Measurements from ENCODE around the gene DGKA. TPM values are rescaled to one million over a fixed set of nuclear protein-coding genes. Genes with fewer than 3 reads are reported as not detected.
A peak's percentile ranks its signal among the peaks of the same experiment; 100 is the strongest.
"Not testable (repeated sequence)": the region's sequence is repeated elsewhere in the genome, so short reads cannot be mapped to it uniquely, and the experiment has no call there.

DGKA gene
- total RNA-seq, 1 donor from 2014 or later: 6.8 TPM

- peaks cover 0 to 2% (median 0%) of the 10 kb centered on the region in 3 donors for H3K36me3 ChIP-seq (ENCODE audit: control insufficient read depth in 3 of 3, insufficient read depth in 3 of 3, low read length in 3 of 3)
- H3K27me3 ChIP-seq (ENCODE audit: control insufficient read depth in 3 of 3, insufficient read depth in 3 of 3, low read length in 3 of 3): no peaks in the 10 kb centered on the region
- no peak overlapping the region for H3K27ac ChIP-seq (ENCODE audit: low read depth, low read length)
- no peaks in the 10 kb centered on the region for H3K9me3 ChIP-seq (ENCODE audit: control insufficient read depth in 3 of 3, low read length in 3 of 3)
- no peak overlapping the region for H3K4me3 ChIP-seq (ENCODE audit: low read length in 3 of 3)
- H3K9ac ChIP-seq (ENCODE audit: low read depth in 1 of 3, low read length in 3 of 3): no peak overlapping the region
- H3K4me1 ChIP-seq (ENCODE audit: control insufficient read depth in 3 of 3, insufficient read depth in 3 of 3, low read length in 3 of 3): no peaks in the 10 kb centered on the region
Observed at GRCh38 chr12:55915482-55915859, 15.5 kb upstream of the DGKA start.

DNA sequence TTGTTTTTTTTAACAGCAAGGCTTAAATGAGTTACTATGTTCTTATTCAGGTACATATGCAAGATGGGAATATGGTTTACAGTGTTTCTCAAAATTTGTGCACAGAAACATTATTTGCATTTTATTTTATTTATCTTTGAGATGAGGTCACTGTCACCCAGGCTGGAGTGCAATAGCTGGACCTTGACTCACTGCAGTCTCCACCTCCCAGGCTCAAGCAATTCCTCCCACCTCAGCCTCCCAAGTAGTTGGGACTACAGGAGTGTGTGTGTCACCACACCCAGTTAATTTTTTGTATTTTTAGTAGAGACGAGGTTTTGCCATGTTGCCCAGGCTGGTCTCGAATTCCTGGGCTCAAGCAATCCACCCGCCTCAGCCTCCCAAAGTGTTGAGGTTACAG is 11.9 kb upstream of the DGKA start:
- H3K27me3 ChIP-seq (ENCODE audit: control insufficient read depth in 3 of 3, insufficient read depth in 3 of 3, low read length in 3 of 3); H3K9ac ChIP-seq (ENCODE audit: low read depth in 1 of 3, low read length in 3 of 3); H3K36me3 ChIP-seq (ENCODE audit: control insufficient read depth in 3 of 3, insufficient read depth in 3 of 3, low read length in 3 of 3); H3K9me3 ChIP-seq (ENCODE audit: control insufficient read depth in 3 of 3, low read length in 3 of 3); H3K4me3 ChIP-seq (ENCODE audit: low read length in 3 of 3); H3K27ac ChIP-seq (ENCODE audit: low read depth, low read length); H3K4me1 ChIP-seq (ENCODE audit: control insufficient read depth in 3 of 3, insufficient read depth in 3 of 3, low read length in 3 of 3): not testable (repeated sequence)

- Histone ChIP-seq H3K4me3 (ENCODE audit: low read length in 3 of 3) (no peak overlapping the region), H3K9ac (ENCODE audit: low read depth in 1 of 3, low read length in 3 of 3) (no peak overlapping the region), H3K27me3 (ENCODE audit: control insufficient read depth in 3 of 3, insufficient read depth in 3 of 3, low read length in 3 of 3) (no peaks in the 10 kb centered on the region), H3K9me3 (ENCODE audit: control insufficient read depth in 3 of 3, low read length in 3 of 3) (no peaks in the 10 kb centered on the region), H3K27ac (ENCODE audit: low read depth, low read length) (no peak overlapping the region), H3K36me3 (ENCODE audit: control insufficient read depth in 3 of 3, insufficient read depth in 3 of 3, low read length in 3 of 3) (peaks cover 0 to 4% (median under 1%) of the 10 kb centered on the region in 3 donors), H3K4me1 (ENCODE audit: control insufficient read depth in 3 of 3, insufficient read depth in 3 of 3, low read length in 3 of 3) (peaks cover 6 to 10% (median 8%) of the 10 kb centered on the region in 3 donors)
Observed at GRCh38 chr12:55922126-55922525, 8.8 kb upstream of the DGKA start.

GRCh38 chr12:55923648-55924047 is 7.3 kb upstream of the DGKA start:
- H3K27ac ChIP-seq (ENCODE audit: low read depth, low read length); H3K27me3 ChIP-seq (ENCODE audit: control insufficient read depth in 3 of 3, insufficient read depth in 3 of 3, low read length in 3 of 3); H3K36me3 ChIP-seq (ENCODE audit: control insufficient read depth in 3 of 3, insufficient read depth in 3 of 3, low read length in 3 of 3); H3K9ac ChIP-seq (ENCODE audit: low read depth in 1 of 3, low read length in 3 of 3); H3K9me3 ChIP-seq (ENCODE audit: control insufficient read depth in 3 of 3, low read length in 3 of 3); H3K4me3 ChIP-seq (ENCODE audit: low read length in 3 of 3): not testable (repeated sequence)
- peaks cover 13 to 20% (median 14%) of the 10 kb centered on the region in 3 donors for H3K4me1 ChIP-seq (ENCODE audit: control insufficient read depth in 3 of 3, insufficient read depth in 3 of 3, low read length in 3 of 3)

DNA sequence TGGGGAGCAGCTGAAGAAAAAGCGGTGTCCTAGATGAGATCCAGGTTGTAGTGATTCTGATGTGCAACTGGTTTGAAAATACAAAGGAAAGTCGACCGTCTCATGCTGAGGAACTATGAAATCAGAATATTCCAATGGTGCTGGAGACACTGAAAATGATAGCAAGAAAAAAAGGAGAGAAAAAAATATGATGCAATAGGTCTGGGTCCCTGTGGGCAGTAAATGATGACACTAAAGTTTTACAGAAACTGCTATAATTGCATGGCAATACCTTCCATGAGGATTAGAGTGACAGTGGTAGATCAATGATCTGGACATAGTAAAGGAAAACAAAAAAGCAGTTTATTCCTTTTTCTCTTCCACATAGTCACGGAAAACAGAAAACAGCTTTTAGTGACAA is 5.6 kb upstream of the DGKA start:
- peaks cover 14 to 26% (median 15%) of the 10 kb centered on the region in 3 donors for H3K4me1 ChIP-seq (ENCODE audit: control insufficient read depth in 3 of 3, insufficient read depth in 3 of 3, low read length in 3 of 3)
- no peak overlapping the region for H3K9ac ChIP-seq (ENCODE audit: low read depth in 1 of 3, low read length in 3 of 3)
- peaks cover 0 to 4% (median 4%) of the 10 kb centered on the region in 3 donors for H3K36me3 ChIP-seq (ENCODE audit: control insufficient read depth in 3 of 3, insufficient read depth in 3 of 3, low read length in 3 of 3)
- no peaks in the 10 kb centered on the region for H3K9me3 ChIP-seq (ENCODE audit: control insufficient read depth in 3 of 3, low read length in 3 of 3)
- no peaks in the 10 kb centered on the region for H3K27me3 ChIP-seq (ENCODE audit: control insufficient read depth in 3 of 3, insufficient read depth in 3 of 3, low read length in 3 of 3)
- no peak overlapping the region for H3K27ac ChIP-seq (ENCODE audit: low read depth, low read length)
- H3K4me3 ChIP-seq (ENCODE audit: low read length in 3 of 3): no peak overlapping the region

- H3K4me1 ChIP-seq (ENCODE audit: control insufficient read depth in 3 of 3, insufficient read depth in 3 of 3, low read length in 3 of 3): peaks cover 16 to 33% (median 22%) of the 10 kb centered on the region in 3 donors
- H3K27ac ChIP-seq (ENCODE audit: low read depth, low read length): peak overlapping the region; percentile 97
- H3K9ac ChIP-seq (ENCODE audit: low read depth in 1 of 3, low read length in 3 of 3): peak overlapping the region; percentile 99 to 100 (median 99)
Observed at GRCh38 chr12:55925870-55926737, 4.9 kb upstream of the DGKA start.

GRCh38 chr12:55926738-55927587 is 4.0 kb upstream of the DGKA start:
- Histone ChIP-seq H3K27me3 (ENCODE audit: control insufficient read depth in 3 of 3, insufficient read depth in 3 of 3, low read length in 3 of 3) (peaks cover 0 to 7% (median 0%) of the 10 kb centered on the region in 3 donors), H3K27ac (ENCODE audit: low read depth, low read length) (peak overlapping the region; percentile 97), H3K4me1 (ENCODE audit: control insufficient read depth in 3 of 3, insufficient read depth in 3 of 3, low read length in 3 of 3) (peaks cover 21 to 36% (median 28%) of the 10 kb centered on the region in 3 donors), H3K9me3 (ENCODE audit: control insufficient read depth in 3 of 3, low read length in 3 of 3) (no peaks in the 10 kb centered on the region), H3K9ac (ENCODE audit: low read depth in 1 of 3, low read length in 3 of 3) (peak overlapping the region; percentile 99 to 100 (median 99)), H3K36me3 (ENCODE audit: control insufficient read depth in 3 of 3, insufficient read depth in 3 of 3, low read length in 3 of 3) (peaks cover 0 to 4% (median 4%) of the 10 kb centered on the region in 3 donors), H3K4me3 (ENCODE audit: low read length in 3 of 3) (peak overlapping the region; percentile 99 to 100 (median 99))

More at GRCh38 chr12:55925870-55926737, 4.9 kb upstream of the DGKA start:
- Histone ChIP-seq H3K4me3 (ENCODE audit: low read length in 3 of 3) (peak overlapping the region; percentile 99 to 100 (median 99)), H3K27me3 (ENCODE audit: control insufficient read depth in 3 of 3, insufficient read depth in 3 of 3, low read length in 3 of 3) (peaks cover 0 to 2% (median 0%) of the 10 kb centered on the region in 3 donors), H3K9me3 (ENCODE audit: control insufficient read depth in 3 of 3, low read length in 3 of 3) (no peaks in the 10 kb centered on the region), H3K36me3 (ENCODE audit: control insufficient read depth in 3 of 3, insufficient read depth in 3 of 3, low read length in 3 of 3) (peaks cover 0 to 4% (median 4%) of the 10 kb centered on the region in 3 donors)

GRCh38 chr12:55927588-55928502 is 3.1 kb upstream of the DGKA start, which contains the start of gene PYM1:
TSS of gene PYM1 (minus strand) at chr12:55927894. CDS start at chr12:55927761, 133 bp downstream.
- H3K4me3 ChIP-seq (ENCODE audit: low read length in 3 of 3): peak within 1 kb of the TSS; percentile 99 to 100 (median 99)
- peaks cover 29 to 44% (median 36%) of the 10 kb centered on the region in 3 donors for H3K4me1 ChIP-seq (ENCODE audit: control insufficient read depth in 3 of 3, insufficient read depth in 3 of 3, low read length in 3 of 3)
- H3K27me3 ChIP-seq (ENCODE audit: control insufficient read depth in 3 of 3, insufficient read depth in 3 of 3, low read length in 3 of 3): peaks cover 0 to 16% (median 8%) of the 10 kb centered on the region in 3 donors
- H3K9ac ChIP-seq (ENCODE audit: low read depth in 1 of 3, low read length in 3 of 3): peak within 1 kb of the TSS; percentile 99 to 100 (median 99)
- H3K9me3 ChIP-seq (ENCODE audit: control insufficient read depth in 3 of 3, low read length in 3 of 3): no peaks in the 10 kb centered on the region
- peaks cover 0 to 4% (median 2%) of the 10 kb centered on the region in 3 donors for H3K36me3 ChIP-seq (ENCODE audit: control insufficient read depth in 3 of 3, insufficient read depth in 3 of 3, low read length in 3 of 3)
- H3K27ac ChIP-seq (ENCODE audit: low read depth, low read length): peak within 1 kb of the TSS; percentile 97

DNA sequence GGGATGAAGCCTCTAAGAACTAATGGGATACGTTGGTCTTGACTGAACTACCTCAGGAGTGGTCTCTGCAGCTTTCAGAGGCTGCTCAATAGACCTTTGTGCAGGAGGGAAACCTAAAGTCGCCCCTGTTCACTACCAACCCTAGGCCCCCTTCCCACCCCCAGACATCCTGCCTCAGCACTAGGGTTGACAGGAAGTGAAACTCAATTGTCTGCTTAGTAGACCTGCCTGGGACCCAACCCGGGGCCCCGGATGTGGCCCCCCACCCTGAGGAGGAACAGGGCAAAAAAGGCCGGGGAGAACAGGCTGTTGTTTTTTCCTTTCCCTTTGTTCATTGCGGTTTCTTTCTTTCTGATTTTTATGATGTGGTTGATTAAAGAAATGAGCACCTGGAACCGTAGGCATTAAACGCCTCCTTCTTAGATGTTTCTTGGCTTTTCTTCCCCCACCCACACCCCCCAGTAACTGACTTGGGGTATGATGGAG is 1.6 kb upstream of the DGKA start:
- Histone ChIP-seq H3K36me3 (ENCODE audit: control insufficient read depth in 3 of 3, insufficient read depth in 3 of 3, low read length in 3 of 3) (peaks cover 0 to 4% (median 0%) of the 10 kb centered on the region in 3 donors), H3K9ac (ENCODE audit: low read depth in 1 of 3, low read length in 3 of 3) (no peak overlapping the region), H3K9me3 (ENCODE audit: control insufficient read depth in 3 of 3, low read length in 3 of 3) (no peaks in the 10 kb centered on the region), H3K4me3 (ENCODE audit: low read length in 3 of 3) (no peak overlapping the region), H3K27ac (ENCODE audit: low read depth, low read length) (no peak overlapping the region), H3K27me3 (ENCODE audit: control insufficient read depth in 3 of 3, insufficient read depth in 3 of 3, low read length in 3 of 3) (peaks cover 0 to 27% (median 15%) of the 10 kb centered on the region in 3 donors), H3K4me1 (ENCODE audit: control insufficient read depth in 3 of 3, insufficient read depth in 3 of 3, low read length in 3 of 3) (peaks cover 29 to 44% (median 37%) of the 10 kb centered on the region in 3 donors)

All from skeletal muscle tissue (tissue), 4 donors.